ENCODE data around the gene C6orf52.

Gene C6orf52

GRCh38 chr6:10644225-10644624 is 50.2 kb downstream of the C6orf52 start:
- DNase-seq (ENCODE audit: low spot score), result no peak

GRCh38 chr6:10643201-10643651 is 51.2 kb downstream of the C6orf52 start:
- no peak for DNase-seq (ENCODE audit: low spot score)

GRCh38 chr6:10641528-10641927 is 52.9 kb downstream of the C6orf52 start:
- DNase-seq (ENCODE audit: low spot score), result no peak

- DNase-seq (ENCODE audit: low spot score), result peak; percentile 58
These were observed 54.0 kb downstream of the C6orf52 start for GRCh38 chr6:10640412-10640811.

GRCh38 chr6:10633216-10633615 is 61.2 kb downstream of the C6orf52 start:
- no peak for DNase-seq (ENCODE audit: low spot score)

- DNase-seq (ENCODE audit: low spot score), result no peak
These were observed 64.2 kb downstream of the C6orf52 start for GRCh38 chr6:10630178-10630577.

GRCh38 chr6:10627800-10628199 is 66.6 kb downstream of the C6orf52 start:
- no peak for DNase-seq (ENCODE audit: low spot score)

- no peak for DNase-seq (ENCODE audit: low spot score)
These were observed 68.2 kb downstream of the C6orf52 start for GRCh38 chr6:10626154-10626741.

- no peak for DNase-seq (ENCODE audit: low spot score)
These were observed 69.6 kb downstream of the C6orf52 start for GRCh38 chr6:10624836-10625235.

GRCh38 chr6:10621847-10622246 is 72.6 kb downstream of the C6orf52 start:
- no peak for DNase-seq (ENCODE audit: low spot score)
